Activated naive CD4-positive, alpha-beta T cell treated with anti-CD3 and anti-CD28 coated beads for 36 hours (primary cell): ENCODE data around the gene DHPS. TPM values are rescaled to one million over a fixed set of nuclear protein-coding genes. Genes with fewer than 3 reads are reported as not detected.
A peak's percentile ranks its signal among the peaks of the same experiment; 100 is the strongest.
"Not testable (repeated sequence)": the region's sequence is repeated elsewhere in the genome, so short reads cannot be mapped to it uniquely, and the experiment has no call there.

ENCODE experiments used
- CTCF ChIA-PET: fragments of 350-600 bp; sonication (Branson Sonifier 250); formaldehyde crosslinking; loops from one replicate; lab custom pipeline; 2021; ENCODE audit warnings: antibody characterized with exemption; lab: Charles Lee
- DNase-seq: peaks from one replicate; pipeline ENCODE4 v3.0.0-alpha.2; 2020
- H3K27ac Mint-ChIP-seq: one replicate; pipeline ENCODE4 v1.8.0; 2021; ENCODE audit warnings: mild to moderate bottlenecking, mixed read lengths
- H3K27me3 Mint-ChIP-seq: one replicate; pipeline ENCODE4 v1.8.0; 2021; ENCODE audit warnings: low read depth, mixed read lengths
- H3K36me3 Mint-ChIP-seq: one replicate; pipeline ENCODE4 v1.8.0; 2021; ENCODE audit warnings: low read depth, mixed read lengths
- H3K4me1 Mint-ChIP-seq: one replicate; pipeline ENCODE4 v1.8.0; 2021; ENCODE audit warnings: low read depth, mixed read lengths
- H3K4me3 Mint-ChIP-seq: one replicate; pipeline ENCODE4 v1.8.0; 2021; ENCODE audit warnings: mild to moderate bottlenecking, moderate library complexity, mixed read lengths
- H3K9me3 Mint-ChIP-seq: one replicate; pipeline ENCODE4 v1.8.0; 2021; ENCODE audit warnings: mixed read lengths
- intact Hi-C: fragments of 100-400 bp; cut with micrococcal nuclease; formaldehyde crosslinking; loops from one replicate; pipeline ENCODE4 v1.15.1; 2023
- total RNA-seq, 2 experiments: library from RNA; stranded (reverse); gene quantifications; one replicate each; pipeline ENCODE4 v1.2.3, GENCODE V29; 2021

DHPS gene
- total RNA-seq, 2 experiments from 2014 or later = 131 to 149 TPM

DNA sequence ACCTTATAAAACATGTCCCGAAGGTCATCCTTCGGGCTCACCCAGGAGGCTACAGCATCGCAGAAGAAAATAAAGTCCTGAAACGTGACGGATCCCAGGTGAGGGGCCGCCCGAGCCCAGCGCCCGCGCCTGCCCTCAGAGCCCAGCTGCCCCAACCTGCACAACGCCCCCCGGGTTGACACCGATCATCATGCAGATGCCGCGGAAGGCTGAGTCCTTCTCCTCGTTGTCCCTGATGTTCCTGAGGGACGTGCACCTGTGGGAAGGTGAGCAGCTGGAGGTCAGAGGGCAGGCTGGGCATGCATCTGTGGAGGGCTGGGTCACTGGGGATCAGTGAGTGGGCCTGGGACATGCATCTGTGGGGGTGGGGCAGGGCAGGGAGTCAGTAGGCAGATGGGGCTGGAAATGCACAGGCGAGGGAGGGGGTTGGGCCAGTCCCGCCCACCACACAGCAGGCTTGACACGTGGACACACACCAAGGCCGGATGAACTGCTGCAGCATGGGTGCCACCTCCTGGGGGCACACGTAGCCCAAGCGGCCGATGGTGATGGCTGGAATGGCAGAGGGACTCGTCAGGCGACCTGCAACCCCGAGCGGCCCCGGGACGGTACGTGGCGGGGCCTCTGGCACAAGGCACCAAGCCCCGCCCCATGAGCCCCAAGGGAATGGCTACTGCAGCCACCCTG, 20.1 kb upstream of the DHPS start:
- CTCF ChIA-PET = no interaction called here

DNA sequence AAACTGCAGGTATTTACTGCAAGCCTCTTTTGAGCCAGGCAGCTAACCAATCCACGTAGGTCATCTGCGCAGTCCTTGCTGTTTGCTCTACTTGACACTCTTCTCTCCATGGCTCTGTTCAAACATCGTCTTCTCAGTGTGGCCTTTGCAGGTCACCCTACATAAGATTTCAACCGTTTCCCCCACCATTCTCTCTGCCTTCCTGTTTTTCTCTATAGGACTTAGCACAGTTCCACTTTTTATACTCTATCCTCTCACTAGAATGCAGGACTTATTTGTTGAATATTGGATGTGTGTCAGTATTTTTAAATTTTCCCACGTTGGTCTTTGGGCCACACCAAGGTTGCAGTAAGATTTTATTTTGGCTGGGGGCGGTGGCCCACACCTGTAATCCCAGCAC, 16.5 kb upstream of the DHPS start:
- H3K27me3 Mint-ChIP-seq = no peaks in the 10 kb centered on the region
- H3K4me1 Mint-ChIP-seq = peaks cover 11% of the 10 kb centered on the region
- peak overlapping the region; percentile 20 for H3K4me3 Mint-ChIP-seq
- peaks cover 19% of the 10 kb centered on the region for H3K36me3 Mint-ChIP-seq
- H3K9me3 Mint-ChIP-seq = no peaks in the 10 kb centered on the region
- no peak for DNase-seq
- CTCF ChIA-PET = no interaction called here
- intact Hi-C loops = no loop called here
- H3K27ac Mint-ChIP-seq = no peak overlapping the region

More for the DNA sequence above, 20.1 kb upstream of the DHPS start:
- H3K27ac Mint-ChIP-seq = no peak overlapping the region
- intact Hi-C loops = no loop called here
- H3K36me3 Mint-ChIP-seq = peaks cover 41% of the 10 kb centered on the region
- no peaks in the 10 kb centered on the region for H3K27me3 Mint-ChIP-seq
- DNase-seq = no peak
- no peak overlapping the region for H3K4me3 Mint-ChIP-seq
- peaks cover 4% of the 10 kb centered on the region for H3K4me1 Mint-ChIP-seq
- H3K9me3 Mint-ChIP-seq = no peaks in the 10 kb centered on the region

DNA sequence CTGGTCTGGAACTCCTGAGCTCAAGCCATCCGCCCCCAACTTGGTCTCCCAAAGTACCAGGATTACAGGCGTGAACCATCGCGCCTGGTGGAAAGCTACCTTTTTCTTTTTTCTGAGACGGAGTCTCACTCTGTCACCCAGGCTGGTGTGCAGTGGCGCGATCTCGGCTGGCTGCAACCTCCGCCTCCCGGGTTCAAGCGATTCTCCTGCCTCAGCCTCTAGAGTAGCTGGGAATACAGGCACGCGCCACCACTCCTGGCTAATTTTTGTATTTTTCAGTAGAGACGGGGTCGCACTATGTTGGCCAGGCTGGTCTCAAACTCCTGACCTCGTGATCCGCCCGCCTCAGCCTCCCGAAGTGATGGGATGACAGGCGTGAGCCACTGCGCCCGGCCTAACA, 15.7 kb upstream of the DHPS start:
- peaks cover 16% of the 10 kb centered on the region for H3K36me3 Mint-ChIP-seq
- H3K27ac Mint-ChIP-seq, DNase-seq, H3K9me3 Mint-ChIP-seq, H3K27me3 Mint-ChIP-seq: not testable (repeated sequence)
- CTCF ChIA-PET = interaction anchor here (0.7 kb wide), 1 partner anchor 142 kb away, joined by 3 read pairs; no protein-coding TSS in a partner anchor
- peaks cover 11% of the 10 kb centered on the region for H3K4me1 Mint-ChIP-seq
- intact Hi-C loops = loop anchor here (2.0 kb wide), 1 partner anchor 39 kb away; the partner anchor contains the start of gene GET3
- peak overlapping the region; percentile 91 for H3K4me3 Mint-ChIP-seq

DNA sequence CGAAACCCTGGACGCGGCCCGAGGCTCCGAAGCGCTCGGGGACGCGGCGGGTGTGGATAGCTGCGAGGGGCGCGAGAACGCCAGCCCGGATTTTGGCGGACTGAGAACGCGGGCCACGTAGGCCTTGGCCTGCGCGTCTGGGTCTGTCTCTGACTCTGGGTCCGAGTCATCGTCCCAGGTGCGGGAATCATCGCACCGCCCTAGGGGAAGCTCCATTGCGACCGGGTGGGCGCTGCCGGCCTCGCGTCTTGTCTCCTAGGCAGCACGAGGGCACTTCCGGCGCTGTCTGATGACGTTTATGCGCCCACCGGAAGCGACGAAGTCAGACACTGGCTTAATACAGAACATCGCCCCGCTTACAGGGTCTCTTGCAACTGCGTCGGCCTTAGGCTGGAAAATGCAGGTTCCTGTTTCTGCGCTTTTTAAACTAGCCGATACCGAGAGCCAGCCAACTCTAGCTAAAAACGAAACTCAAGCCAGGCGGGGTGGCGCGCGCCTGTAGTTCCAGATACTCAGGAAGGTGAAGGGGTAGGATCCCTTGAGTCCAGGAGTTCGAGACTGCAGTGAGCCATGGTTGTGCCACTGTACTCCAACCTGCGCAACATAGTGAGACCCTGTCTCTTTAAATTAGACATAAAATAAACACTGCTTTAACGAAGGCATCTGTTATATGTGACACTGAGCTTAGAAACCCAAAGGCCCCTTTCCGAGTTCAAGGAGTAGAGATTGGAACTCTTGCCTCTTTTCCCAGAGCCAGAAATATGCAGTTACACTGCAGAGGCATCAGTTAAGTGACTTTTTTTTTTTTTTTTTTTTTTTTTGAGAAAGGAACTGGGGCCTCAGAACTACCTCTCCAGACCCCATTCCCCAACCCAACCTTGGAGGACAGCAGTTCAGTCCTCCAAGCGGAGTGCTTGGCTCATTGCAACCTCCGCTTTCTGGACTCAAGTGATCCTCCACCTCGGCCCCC, 15.0 kb upstream of the DHPS start, which contains the start of gene FBXW9:
Gene FBXW9, minus strand, starts transcription at position 266 of the 970 bp plus-strand sequence. Its CDS starts 50 bp downstream, at position 216.
- Mint-ChIP-seq H3K4me1 (peaks cover 11% of the 10 kb centered on the region), H3K27ac (peak within 1 kb of the TSS; percentile 91), H3K36me3 (peaks cover 14% of the 10 kb centered on the region), H3K27me3 (no peaks in the 10 kb centered on the region), H3K4me3 (peak within 1 kb of the TSS; percentile 91), H3K9me3 (no peaks in the 10 kb centered on the region)
- DNase-seq = peak; percentile 98
- intact Hi-C loops = loop anchor here (1.0 to 2.0 kb wide), 2 partner anchors 15 to 40 kb away; partner anchors contain the start of genes DHPS and GET3
- CTCF ChIA-PET = interaction anchor here (0.6 to 1.7 kb wide), 4 partner anchors 20 to 775 kb away, joined by 3 to 4 read pairs (median 3); no protein-coding TSS in a partner anchor

- no peaks in the 10 kb centered on the region for H3K9me3 Mint-ChIP-seq
- peaks cover 10% of the 10 kb centered on the region for H3K36me3 Mint-ChIP-seq
- no peak overlapping the region for H3K27ac Mint-ChIP-seq
- intact Hi-C loops = loop anchor here (1.0 to 2.0 kb wide), 2 partner anchors 15 to 41 kb away; partner anchors contain the start of genes DHPS and GET3
- no peak for DNase-seq
- no peaks in the 10 kb centered on the region for H3K27me3 Mint-ChIP-seq
- peaks cover 11% of the 10 kb centered on the region for H3K4me1 Mint-ChIP-seq
- H3K4me3 Mint-ChIP-seq = peak overlapping the region; percentile 91
- CTCF ChIA-PET = interaction anchor here (1.1 to 1.7 kb wide), 2 partner anchors 19 to 20 kb away, joined by 3 to 4 read pairs; no protein-coding TSS in a partner anchor
Measured at GRCh38 chr19:12695997-12696365, 14.3 kb upstream of the DHPS start.

DNA sequence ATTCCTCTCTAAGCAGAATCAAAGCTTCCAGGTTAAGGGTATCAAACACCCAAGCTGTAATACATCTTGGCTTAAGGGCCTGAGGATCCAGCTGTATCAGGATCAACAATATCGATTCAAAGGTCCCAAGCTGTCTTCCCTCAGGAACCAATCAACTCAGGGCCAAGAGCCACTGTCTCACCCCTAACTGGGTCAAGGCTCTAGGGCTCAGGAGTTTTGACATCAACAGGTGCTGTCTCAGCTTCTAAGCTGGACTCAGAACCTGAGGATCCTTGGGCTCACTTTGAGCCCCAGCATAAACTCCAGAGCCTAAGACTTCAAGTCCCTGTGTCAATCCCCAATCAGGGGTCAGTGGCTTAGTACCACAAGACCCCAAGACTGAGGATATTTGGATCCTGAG, 13.8 kb upstream of the DHPS start:
- Mint-ChIP-seq H3K27ac (no peak overlapping the region), H3K27me3 (no peaks in the 10 kb centered on the region), H3K36me3 (peaks cover 7% of the 10 kb centered on the region), H3K4me1 (peaks cover 11% of the 10 kb centered on the region), H3K4me3 (peak overlapping the region; percentile 91), H3K9me3 (no peaks in the 10 kb centered on the region)
- CTCF ChIA-PET = interaction anchor here (1.1 to 1.7 kb wide), 2 partner anchors 19 to 21 kb away, joined by 3 to 4 read pairs; no protein-coding TSS in a partner anchor
- no peak for DNase-seq
- intact Hi-C loops = no loop called here

- Mint-ChIP-seq H3K9me3 (no peaks in the 10 kb centered on the region), H3K27me3 (no peaks in the 10 kb centered on the region), H3K4me1 (peaks cover 11% of the 10 kb centered on the region), H3K27ac (no peak overlapping the region), H3K36me3 (peaks cover 10% of the 10 kb centered on the region), H3K4me3 (peak overlapping the region; percentile 91)
- CTCF ChIA-PET = interaction anchor here (0.7 to 1.7 kb wide), 2 partner anchors 21 to 38 kb away, joined by 3 to 4 read pairs; no protein-coding TSS in a partner anchor
- no peak for DNase-seq
- intact Hi-C loops = no loop called here
Measured at GRCh38 chr19:12695096-12695495, 13.4 kb upstream of the DHPS start.

GRCh38 chr19:12694641-12695040, 13.0 kb upstream of the DHPS start:
- Mint-ChIP-seq H3K4me1 (peaks cover 11% of the 10 kb centered on the region), H3K36me3 (peaks cover 10% of the 10 kb centered on the region), H3K27ac (no peak overlapping the region), H3K4me3 (peak overlapping the region; percentile 91), H3K9me3 (no peaks in the 10 kb centered on the region), H3K27me3 (no peaks in the 10 kb centered on the region)
- no peak for DNase-seq
- intact Hi-C loops = no loop called here
- CTCF ChIA-PET = interaction anchor here (0.6 to 0.7 kb wide), 3 partner anchors 9 to 38 kb away, joined by 3 to 4 read pairs (median 3); no protein-coding TSS in a partner anchor

GRCh38 chr19:12692960-12693359, 11.3 kb upstream of the DHPS start:
- peaks cover 5% of the 10 kb centered on the region for H3K36me3 Mint-ChIP-seq
- no peaks in the 10 kb centered on the region for H3K9me3 Mint-ChIP-seq
- no peak for DNase-seq
- H3K27me3 Mint-ChIP-seq = no peaks in the 10 kb centered on the region
- intact Hi-C loops = no loop called here
- CTCF ChIA-PET = interaction anchor here (0.6 kb wide), 1 partner anchor 128 kb away, joined by 3 read pairs; no protein-coding TSS in a partner anchor
- peaks cover 8% of the 10 kb centered on the region for H3K4me1 Mint-ChIP-seq
- no peak overlapping the region for H3K27ac Mint-ChIP-seq
- no peak overlapping the region for H3K4me3 Mint-ChIP-seq

GRCh38 chr19:12689581-12690216, 8.0 kb upstream of the DHPS start:
- H3K4me3 Mint-ChIP-seq = no peak overlapping the region
- no peak for DNase-seq
- intact Hi-C loops = no loop called here
- H3K4me1 Mint-ChIP-seq = no peaks in the 10 kb centered on the region
- CTCF ChIA-PET = interaction anchor here (1.2 kb wide), 1 partner anchor 12 kb away, joined by 3 read pairs; no protein-coding TSS in a partner anchor
- H3K27ac Mint-ChIP-seq = no peak overlapping the region
- H3K9me3 Mint-ChIP-seq = no peaks in the 10 kb centered on the region
- no peaks in the 10 kb centered on the region for H3K27me3 Mint-ChIP-seq
- peaks cover 4% of the 10 kb centered on the region for H3K36me3 Mint-ChIP-seq

- CTCF ChIA-PET = no interaction called here
- intact Hi-C loops = no loop called here
- peaks cover 4% of the 10 kb centered on the region for H3K36me3 Mint-ChIP-seq
- no peaks in the 10 kb centered on the region for H3K27me3 Mint-ChIP-seq
- DNase-seq = no peak
- no peak overlapping the region for H3K27ac Mint-ChIP-seq
- no peak overlapping the region for H3K4me3 Mint-ChIP-seq
- no peaks in the 10 kb centered on the region for H3K4me1 Mint-ChIP-seq
- no peaks in the 10 kb centered on the region for H3K9me3 Mint-ChIP-seq
Measured at GRCh38 chr19:12689012-12689411, 7.3 kb upstream of the DHPS start.
